GM19043 (cell line): ENCODE data around the gene RGS9BP.
A peak's percentile ranks its signal among the peaks of the same experiment; 100 is the strongest.

Source experiments
- ATAC-seq: cut with Tn5 transposase; IDR thresholded peaks from one replicate; pipeline ENCODE4 v1.9.1; 2021; ENCODE audit warnings: low read depth; ENCODE audit not compliant: unreplicated experiment

The RGS9BP gene

GRCh38 chr19:32669310-32669709 is 6.3 kb upstream of the RGS9BP start:
- no peak for ATAC-seq

- ATAC-seq = no peak
Observed at GRCh38 chr19:32671883-32672593, 3.6 kb upstream of the RGS9BP start.

- ATAC-seq = no peak
Observed at GRCh38 chr19:32672841-32673240, 2.8 kb upstream of the RGS9BP start.

- ATAC-seq = no peak
Observed at GRCh38 chr19:32673573-32673972, 2.1 kb upstream of the RGS9BP start.

GRCh38 chr19:32674153-32674930 is 1.3 kb upstream of the RGS9BP start:
- ATAC-seq = no peak

- peak; percentile 96 for ATAC-seq
Observed at GRCh38 chr19:32674931-32675719, 523 bp upstream of the RGS9BP start, which contains the start of gene ANKRD27. Gene ANKRD27, minus strand, starts transcription at chr19:32675180. Its CDS starts 16,165 bp downstream, at chr19:32659015.

- ATAC-seq = no peak
Observed at GRCh38 chr19:32676186-32676894, 692 bp downstream of the RGS9BP start.

GRCh38 chr19:32676895-32677359 is 1.3 kb downstream of the RGS9BP start:
- ATAC-seq = no peak

- ATAC-seq = no peak
Observed at GRCh38 chr19:32677657-32678056, 2.0 kb downstream of the RGS9BP start.

GRCh38 chr19:32680986-32681385 is 5.3 kb downstream of the RGS9BP start:
- no peak for ATAC-seq

GRCh38 chr19:32682317-32682716 is 6.7 kb downstream of the RGS9BP start:
- ATAC-seq = no peak

- no peak for ATAC-seq
Observed at GRCh38 chr19:32686847-32687475, 11.3 kb downstream of the RGS9BP start.

- ATAC-seq = no peak
Observed at GRCh38 chr19:32687681-32688080, 12.0 kb downstream of the RGS9BP start.

- no peak for ATAC-seq
Observed at GRCh38 chr19:32688311-32688710, 12.7 kb downstream of the RGS9BP start.

GRCh38 chr19:32691291-32691951 is 15.8 kb downstream of the RGS9BP start, which contains the start of gene NUDT19:
Gene NUDT19, plus strand, starts transcription at chr19:32691821. Its CDS starts 140 bp downstream, at chr19:32691961.
- ATAC-seq = peak; percentile 81

GRCh38 chr19:32691952-32692726 is 16.5 kb downstream of the RGS9BP start:
- ATAC-seq = peak; percentile 41

- no peak for ATAC-seq
Observed at GRCh38 chr19:32692727-32693061, 17.0 kb downstream of the RGS9BP start.
